HEK293 (cell line): ENCODE data around the gene RHOU.

ENCODE experiments used
- CTCF ChIA-PET: fragments of 350-600 bp; formaldehyde crosslinking; extraction: SDS; loops from one replicate; lab custom pipeline; 2021; ENCODE audit warnings: antibody characterized with exemption; lab: Yijun Ruan, JAX
- POLR2A ChIA-PET: fragments of 300-600 bp; formaldehyde crosslinking; extraction: SDS; loops from one replicate; lab custom pipeline; 2020; ENCODE audit warnings: antibody characterized with exemption, inconsistent platforms; lab: Yijun Ruan, JAX
- H3K27ac ChIP-seq: fragments of 200-500 bp; sonication (Bioruptor generic); 2 replicates; pipeline ENCODE4 v1.5.1; 2014; ENCODE audit warnings: low read depth, low read length, control low read depth, inconsistent platforms; ENCODE audit errors: extremely low read depth
- H3K36me3 ChIP-seq, 2 experiments: fragments of 200-500 bp in 1 of 2; sonication (Bioruptor generic) in 1 of 2; 1 replicate in 1 of 2; 2 replicates in 1 of 2; pipeline ENCODE4 v1.5.1; 2014 to 2017; ENCODE audit warnings: inconsistent platforms in 2 of 2, low read length in 2 of 2; ENCODE audit not compliant: control insufficient read depth in 2 of 2, insufficient read depth in 1 of 2
- H3K4me1 ChIP-seq: fragments of 200-500 bp; sonication (Bioruptor generic); 2 replicates; pipeline ENCODE4 v1.5.1; 2014; ENCODE audit warnings: mild to moderate bottlenecking, low read length, inconsistent platforms; ENCODE audit not compliant: control insufficient read depth, insufficient read depth
- H3K4me3 ChIP-seq: 2 replicates; pipeline ENCODE4 v1.5.1; 2011; ENCODE audit warnings: low read depth, mild to moderate bottlenecking, control low read depth, low read length, moderate library complexity
- H3K9me3 ChIP-seq: fragments of 200-500 bp; sonication (Bioruptor generic); 2 replicates; pipeline ENCODE4 v1.5.1; 2014; ENCODE audit warnings: low read depth, low read length, inconsistent platforms; ENCODE audit not compliant: control insufficient read depth, insufficient read depth
- HOXC10 ChIP-seq: sonication (generic); formaldehyde crosslinking; IDR thresholded peaks from 2 replicates; pipeline ENCODE4 v1.8.1; 2023; ENCODE audit warnings: mild to moderate bottlenecking, missing genetic modification reagents
- KLF7 ChIP-seq: fragments of 450-650 bp; formaldehyde crosslinking; IDR thresholded peaks from 2 replicates; pipeline ENCODE4 v1.5.1; 2016; ENCODE audit warnings: missing biosample characterization, missing genetic modification characterization, borderline replicate concordance
- KLF8 ChIP-seq: fragments of 450-650 bp; formaldehyde crosslinking; IDR thresholded peaks from 2 replicates; pipeline ENCODE4 v1.5.1; 2016; ENCODE audit warnings: missing biosample characterization, missing genetic modification characterization
- MYNN ChIP-seq: fragments of 450-650 bp; formaldehyde crosslinking; IDR thresholded peaks from 2 replicates; pipeline ENCODE4 v1.5.1; 2016; ENCODE audit warnings: missing biosample characterization, missing genetic modification characterization, borderline replicate concordance
- PRDM4 ChIP-seq: fragments of 450-650 bp; formaldehyde crosslinking; IDR thresholded peaks from 2 replicates; pipeline ENCODE4 v1.5.1; 2017; ENCODE audit warnings: missing biosample characterization, missing genetic modification characterization
- RBAK ChIP-seq: fragments of 450-650 bp; formaldehyde crosslinking; IDR thresholded peaks from 2 replicates; pipeline ENCODE4 v1.5.1; 2016; ENCODE audit warnings: missing biosample characterization, missing genetic modification characterization
- SETDB1 ChIP-seq: IDR thresholded peaks from one replicate; pipeline ENCODE4 v1.6.1; 2017; ENCODE audit warnings: mild to moderate bottlenecking, low read length, moderate library complexity, mixed read lengths; ENCODE audit not compliant: insufficient read length
- TRIM28 ChIP-seq: IDR thresholded peaks from 2 replicates; pipeline ENCODE4 v1.6.1; 2011; ENCODE audit warnings: low read length, control low read depth, borderline replicate concordance
- ZNF184 ChIP-seq: fragments of 450-650 bp; IDR thresholded peaks from 2 replicates; pipeline ENCODE4 v1.5.1; 2018; ENCODE audit warnings: missing biosample characterization, mild to moderate bottlenecking, missing genetic modification characterization
- ZNF202 ChIP-seq: fragments of 450-650 bp; formaldehyde crosslinking; IDR thresholded peaks from 2 replicates; pipeline ENCODE4 v1.5.1; 2016; ENCODE audit warnings: missing biosample characterization, missing genetic modification characterization, borderline replicate concordance
- ZNF239 ChIP-seq: fragments of 450-650 bp; formaldehyde crosslinking; IDR thresholded peaks from 2 replicates; pipeline ENCODE4 v1.5.1; 2016; ENCODE audit warnings: missing biosample characterization, missing genetic modification characterization
- ZNF266 ChIP-seq: fragments of 450-650 bp; formaldehyde crosslinking; IDR thresholded peaks from 2 replicates; pipeline ENCODE4 v1.5.1; 2016; ENCODE audit warnings: missing biosample characterization, missing genetic modification characterization, low read depth
- ZNF324 ChIP-seq: fragments of 450-650 bp; formaldehyde crosslinking; IDR thresholded peaks from 2 replicates; pipeline ENCODE4 v1.5.1; 2016; ENCODE audit warnings: missing biosample characterization, missing genetic modification characterization
- ZNF354C ChIP-seq: fragments of 450-650 bp; formaldehyde crosslinking; IDR thresholded peaks from 2 replicates; pipeline ENCODE4 v1.5.1; 2016; ENCODE audit warnings: missing biosample characterization, missing genetic modification characterization, low read depth, borderline replicate concordance
- ZNF366 ChIP-seq: fragments of 450-650 bp; formaldehyde crosslinking; conservative IDR thresholded peaks from 2 replicates; pipeline ENCODE4 v1.5.1; 2016; ENCODE audit warnings: missing biosample characterization, missing genetic modification characterization
- ZNF404 ChIP-seq: fragments of 450-650 bp; formaldehyde crosslinking; IDR thresholded peaks from 2 replicates; pipeline ENCODE4 v1.5.1; 2017; ENCODE audit warnings: missing biosample characterization, missing genetic modification characterization
- ZNF423 ChIP-seq: fragments of 450-650 bp; formaldehyde crosslinking; IDR thresholded peaks from 2 replicates; pipeline ENCODE4 v1.5.1; 2016; ENCODE audit warnings: missing biosample characterization, missing genetic modification characterization
- ZNF560 ChIP-seq: fragments of 450-650 bp; formaldehyde crosslinking; IDR thresholded peaks from 2 replicates; pipeline ENCODE4 v1.5.1; 2017; ENCODE audit warnings: missing biosample characterization, missing genetic modification characterization, borderline replicate concordance
- ZNF596 ChIP-seq: fragments of 450-650 bp; IDR thresholded peaks from 2 replicates; pipeline ENCODE4 v1.5.0; 2018; ENCODE audit warnings: missing biosample characterization, mild to moderate bottlenecking, missing genetic modification characterization, moderate library complexity
- ZNF645 ChIP-seq: fragments of 450-650 bp; formaldehyde crosslinking; IDR thresholded peaks from 2 replicates; pipeline ENCODE4; 2016; ENCODE audit warnings: missing biosample characterization, missing genetic modification characterization
- ZNF677 ChIP-seq: fragments of 450-650 bp; IDR thresholded peaks from 2 replicates; pipeline ENCODE4 v1.5.0; 2018; ENCODE audit warnings: missing biosample characterization, mild to moderate bottlenecking, missing genetic modification characterization, moderate library complexity
- ZNF830 ChIP-seq: fragments of 450-650 bp; IDR thresholded peaks from 2 replicates; pipeline ENCODE4 v1.5.0; 2018; ENCODE audit warnings: missing biosample characterization, missing genetic modification characterization, low read depth, mild to moderate bottlenecking, moderate library complexity
- ZSCAN23 ChIP-seq: fragments of 450-650 bp; formaldehyde crosslinking; IDR thresholded peaks from 2 replicates; pipeline ENCODE4 v1.5.1; 2016; ENCODE audit warnings: missing biosample characterization, missing genetic modification characterization

RHOU gene

GRCh38 chr1:228698017-228698329 lies 37.3 kb upstream of the RHOU start:
- CTCF ChIA-PET: interaction anchor here (0.6 to 1.6 kb wide), 2 partner anchors 61 to 531 kb away, joined by 3 to 7 read pairs; no protein-coding TSS in a partner anchor
- Histone ChIP-seq H3K4me1 (peaks cover 13% of the 10 kb centered on the region), H3K4me3 (no peak overlapping the region), H3K36me3 (no peaks in the 10 kb centered on the region)
- POLR2A ChIA-PET: no interaction called here
- no peak for TF ChIP-seq ZNF239 (tag by site-specific recombination)
- TF ChIP-seq, all 188 proteins: peak for 0
- H3K27ac ChIP-seq: no peak overlapping the region
- H3K9me3 ChIP-seq: no peaks in the 10 kb centered on the region

DNA sequence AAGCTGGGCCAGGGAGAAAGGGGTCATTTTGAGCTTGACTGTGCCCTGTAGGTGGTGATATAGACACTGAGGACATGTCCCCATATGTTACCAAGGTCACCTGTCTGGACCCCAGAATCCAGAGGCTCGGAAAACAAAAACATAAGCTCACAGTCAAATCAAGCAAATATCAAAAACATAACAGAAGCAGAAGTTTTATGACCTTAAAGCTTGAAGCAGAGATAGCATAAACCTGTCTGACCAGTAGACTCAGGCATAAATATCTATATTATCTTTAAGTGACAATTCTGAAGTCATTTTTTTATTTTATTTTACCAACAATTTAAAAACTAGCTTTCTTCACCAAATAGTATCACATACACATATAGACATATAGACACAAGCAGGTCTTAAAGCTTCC lies 32.8 kb upstream of the RHOU start:
- no peak overlapping the region for H3K27ac ChIP-seq
- H3K36me3 ChIP-seq: no peaks in the 10 kb centered on the region
- ChIA-PET CTCF (interaction anchor here (0.5 to 2.8 kb wide), 8 partner anchors 10 to 1145 kb away, joined by 3 to 11 read pairs (median 4); partner anchors contain the start of gene RHOU), POLR2A (no interaction called here)
- no peaks in the 10 kb centered on the region for H3K9me3 ChIP-seq
- peak; percentile 93; the same call in 1 of the 2 replicates for TF ChIP-seq TRIM28
- no peak for TF ChIP-seq KLF8
- TF ChIP-seq SETDB1: peak; percentile 88
- no peak for TF ChIP-seq KLF7 (tag by site-specific recombination)
- H3K4me3 ChIP-seq: no peak overlapping the region
- peaks cover 4% of the 10 kb centered on the region for H3K4me1 ChIP-seq

DNA sequence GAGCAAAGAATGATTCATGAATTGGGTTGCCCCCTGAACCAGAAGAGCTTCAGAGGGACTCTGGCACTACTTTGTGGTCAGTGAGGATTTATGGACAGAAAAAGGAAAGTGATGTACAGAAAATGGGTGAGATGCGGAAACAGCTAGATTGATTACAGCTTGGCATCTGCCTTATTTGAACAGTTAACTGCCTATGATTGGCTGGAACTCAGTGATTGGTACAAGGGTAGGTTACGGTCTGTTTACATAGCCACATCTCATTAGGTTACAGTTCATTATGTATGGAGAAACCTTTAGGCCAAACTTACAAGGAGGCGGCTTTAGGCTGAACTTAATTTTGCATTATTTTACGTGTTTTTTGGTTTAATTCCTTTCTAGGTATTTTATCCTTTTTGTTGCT lies 29.0 kb upstream of the RHOU start:
- CTCF ChIA-PET: interaction anchor here (1.4 kb wide), 1 partner anchor 521 kb away, joined by 4 read pairs; no protein-coding TSS in a partner anchor
- Histone ChIP-seq H3K9me3 (no peaks in the 10 kb centered on the region), H3K36me3 (no peaks in the 10 kb centered on the region), H3K4me3 (no peak overlapping the region), H3K4me1 (no peaks in the 10 kb centered on the region), H3K27ac (no peak overlapping the region)
- POLR2A ChIA-PET: no interaction called here
- TF ChIP-seq ZNF202 (tag by site-specific recombination): no peak
- no peak for TF ChIP-seq ZNF354C
- no peak for TF ChIP-seq ZSCAN23 (tag by site-specific recombination)
- TF ChIP-seq ZNF560 (tag by site-specific recombination): no peak
- TF ChIP-seq ZNF645: no peak
- TF ChIP-seq ZNF830 (tag by site-specific recombination): no peak
- no peak for TF ChIP-seq PRDM4 (tag by site-specific recombination)
- TF ChIP-seq ZNF324: no peak
- TF ChIP-seq HOXC10: no peak
- TF ChIP-seq RBAK (tag by site-specific recombination): no peak
- no peak for TF ChIP-seq TRIM28
- no peak for TF ChIP-seq ZNF423 (tag by site-specific recombination)
- no peak for TF ChIP-seq ZNF366
- TF ChIP-seq ZNF266 (tag by site-specific recombination): no peak
- TF ChIP-seq MYNN: no peak
- no peak for TF ChIP-seq ZNF184 (tag by site-specific recombination)
- TF ChIP-seq ZNF404 (tag by site-specific recombination): no peak
- TF ChIP-seq ZNF596 (tag by site-specific recombination): no peak
- no peak for TF ChIP-seq ZNF677
